Loucy (cell line): ENCODE data around the gene KY.

Source experiments
- EZH2phosphoT487 ChIP-seq: fragments of 200-600 bp; IDR thresholded peaks from 2 replicates; pipeline ENCODE4 v1.6.1; 2018; ENCODE audit warnings: antibody characterized with exemption, mild to moderate bottlenecking, moderate library complexity, borderline replicate concordance
- TF ChIP-seq, protein P1 (sequence below): fragments of 200-600 bp; sonication (generic); conservative IDR thresholded peaks from 2 replicates; pipeline ENCODE4 v1.5.1; 2014; ENCODE audit warnings: mild to moderate bottlenecking, antibody characterized with exemption, low read length

DNA sequence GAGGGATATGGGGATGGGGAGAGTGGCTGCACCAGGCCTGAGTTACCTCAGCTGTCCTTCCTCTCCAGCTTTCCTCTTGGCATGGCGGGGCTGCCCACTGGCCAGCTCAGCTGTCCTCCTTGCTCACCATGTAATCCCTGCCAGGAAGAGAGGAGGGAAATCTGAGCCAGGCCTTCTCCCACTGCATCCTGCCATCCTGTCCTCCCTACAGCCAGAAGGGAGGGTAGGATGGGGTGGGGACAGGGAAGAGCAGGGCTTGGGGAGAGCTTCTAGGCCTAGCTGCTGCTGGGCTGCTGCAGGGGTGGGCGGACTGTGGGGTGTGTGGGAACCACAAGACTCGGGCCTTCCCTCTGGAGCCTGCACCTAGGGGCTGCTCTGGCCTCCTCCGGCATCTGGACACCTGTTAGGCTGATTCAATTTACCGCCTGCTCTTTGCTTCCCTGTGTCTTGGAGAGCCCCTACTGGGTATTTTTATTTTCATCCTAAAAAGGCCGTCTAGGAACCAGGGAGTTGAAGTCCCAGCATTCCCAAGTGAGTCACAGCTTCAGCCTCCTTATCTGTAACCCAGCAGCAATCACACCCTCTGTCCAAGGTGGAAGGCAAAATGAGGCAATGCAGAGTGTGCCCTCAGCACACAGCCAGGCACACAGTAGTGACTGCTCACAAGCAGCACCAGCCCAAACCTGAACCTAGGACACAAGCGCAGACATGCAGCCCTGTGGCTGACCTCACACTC lies 13.1 kb upstream of the KY start:
- TF ChIP-seq, protein P1, sequence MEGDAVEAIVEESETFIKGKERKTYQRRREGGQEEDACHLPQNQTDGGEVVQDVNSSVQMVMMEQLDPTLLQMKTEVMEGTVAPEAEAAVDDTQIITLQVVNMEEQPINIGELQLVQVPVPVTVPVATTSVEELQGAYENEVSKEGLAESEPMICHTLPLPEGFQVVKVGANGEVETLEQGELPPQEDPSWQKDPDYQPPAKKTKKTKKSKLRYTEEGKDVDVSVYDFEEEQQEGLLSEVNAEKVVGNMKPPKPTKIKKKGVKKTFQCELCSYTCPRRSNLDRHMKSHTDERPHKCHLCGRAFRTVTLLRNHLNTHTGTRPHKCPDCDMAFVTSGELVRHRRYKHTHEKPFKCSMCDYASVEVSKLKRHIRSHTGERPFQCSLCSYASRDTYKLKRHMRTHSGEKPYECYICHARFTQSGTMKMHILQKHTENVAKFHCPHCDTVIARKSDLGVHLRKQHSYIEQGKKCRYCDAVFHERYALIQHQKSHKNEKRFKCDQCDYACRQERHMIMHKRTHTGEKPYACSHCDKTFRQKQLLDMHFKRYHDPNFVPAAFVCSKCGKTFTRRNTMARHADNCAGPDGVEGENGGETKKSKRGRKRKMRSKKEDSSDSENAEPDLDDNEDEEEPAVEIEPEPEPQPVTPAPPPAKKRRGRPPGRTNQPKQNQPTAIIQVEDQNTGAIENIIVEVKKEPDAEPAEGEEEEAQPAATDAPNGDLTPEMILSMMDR, result no peak
- TF ChIP-seq EZH2phosphoT487, result no peak
